NCI-H774 (cell line): ENCODE results near the gene C8A.

ENCODE experiments used
- DNase-seq: peaks from one replicate; lab custom pipeline; 2025; lab: John Stamatoyannopoulos, UW

C8A gene

GRCh38 chr1:56925193-56925592 lies 70.6 kb downstream of the C8A start:
- no peak for DNase-seq

GRCh38 chr1:56927171-56927570 lies 72.6 kb downstream of the C8A start:
- DNase-seq = no peak

GRCh38 chr1:56927986-56928385 lies 73.4 kb downstream of the C8A start:
- no peak for DNase-seq

- DNase-seq = no peak
Measured at GRCh38 chr1:56929492-56929891, 74.9 kb downstream of the C8A start.

GRCh38 chr1:56931211-56931610 lies 76.6 kb downstream of the C8A start:
- no peak for DNase-seq

GRCh38 chr1:56931686-56932085 lies 77.1 kb downstream of the C8A start:
- no peak for DNase-seq

GRCh38 chr1:56933161-56933560 lies 78.6 kb downstream of the C8A start:
- no peak for DNase-seq

GRCh38 chr1:56933606-56934005 lies 79.0 kb downstream of the C8A start:
- no peak for DNase-seq

- DNase-seq = no peak
Measured at GRCh38 chr1:56934430-56935060, 79.9 kb downstream of the C8A start.

- no peak for DNase-seq
Measured at GRCh38 chr1:56938646-56939045, 84.0 kb downstream of the C8A start.

- no peak for DNase-seq
Measured at GRCh38 chr1:56939209-56939608, 84.6 kb downstream of the C8A start.

- DNase-seq = no peak
Measured at GRCh38 chr1:56940039-56940438, 85.4 kb downstream of the C8A start.

- DNase-seq = no peak
Measured at GRCh38 chr1:56948403-56949023, 93.9 kb downstream of the C8A start.

GRCh38 chr1:56952501-56952900 lies 97.9 kb downstream of the C8A start:
- DNase-seq = no peak

GRCh38 chr1:56953386-56953785 lies 98.8 kb downstream of the C8A start:
- DNase-seq = no peak

GRCh38 chr1:56954664-56955063 lies 100.1 kb downstream of the C8A start:
- no peak for DNase-seq

- DNase-seq = no peak
Measured at GRCh38 chr1:56957931-56958330, 103.3 kb downstream of the C8A start.

- DNase-seq = no peak
Measured at GRCh38 chr1:56958526-56958925, 103.9 kb downstream of the C8A start.

- DNase-seq = no peak
Measured at GRCh38 chr1:56961426-56961825, 106.8 kb downstream of the C8A start.

GRCh38 chr1:56963667-56964066 lies 109.1 kb downstream of the C8A start:
- no peak for DNase-seq

- DNase-seq = no peak
Measured at GRCh38 chr1:56964349-56965017, 109.9 kb downstream of the C8A start.

- DNase-seq = no peak
Measured at GRCh38 chr1:56965191-56965590, 110.6 kb downstream of the C8A start.

- no peak for DNase-seq
Measured at GRCh38 chr1:56965916-56966697, 111.5 kb downstream of the C8A start, which contains the start of gene C8B. Gene C8B, minus strand, starts transcription at chr1:56966015. Its CDS starts 67 bp downstream, at chr1:56965948.
